ENCODE measurements around the gene NUP50. TPM values are rescaled to one million over a fixed set of nuclear protein-coding genes. Genes with fewer than 3 reads are reported as not detected.

The NUP50 gene, protein sequence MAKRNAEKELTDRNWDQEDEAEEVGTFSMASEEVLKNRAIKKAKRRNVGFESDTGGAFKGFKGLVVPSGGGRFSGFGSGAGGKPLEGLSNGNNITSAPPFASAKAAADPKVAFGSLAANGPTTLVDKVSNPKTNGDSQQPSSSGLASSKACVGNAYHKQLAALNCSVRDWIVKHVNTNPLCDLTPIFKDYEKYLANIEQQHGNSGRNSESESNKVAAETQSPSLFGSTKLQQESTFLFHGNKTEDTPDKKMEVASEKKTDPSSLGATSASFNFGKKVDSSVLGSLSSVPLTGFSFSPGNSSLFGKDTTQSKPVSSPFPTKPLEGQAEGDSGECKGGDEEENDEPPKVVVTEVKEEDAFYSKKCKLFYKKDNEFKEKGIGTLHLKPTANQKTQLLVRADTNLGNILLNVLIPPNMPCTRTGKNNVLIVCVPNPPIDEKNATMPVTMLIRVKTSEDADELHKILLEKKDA
- 79.0 TPM for total RNA-seq (ENCODE audit: unreplicated experiment)
- long read RNA-seq, full-length matches to known transcripts: 11 of 16 reads
- long read RNA-seq, partial matches to known transcripts: 2 of 16 reads
- long read RNA-seq, other reads (novel, unspliced or antisense): 3 of 16 reads

DNA sequence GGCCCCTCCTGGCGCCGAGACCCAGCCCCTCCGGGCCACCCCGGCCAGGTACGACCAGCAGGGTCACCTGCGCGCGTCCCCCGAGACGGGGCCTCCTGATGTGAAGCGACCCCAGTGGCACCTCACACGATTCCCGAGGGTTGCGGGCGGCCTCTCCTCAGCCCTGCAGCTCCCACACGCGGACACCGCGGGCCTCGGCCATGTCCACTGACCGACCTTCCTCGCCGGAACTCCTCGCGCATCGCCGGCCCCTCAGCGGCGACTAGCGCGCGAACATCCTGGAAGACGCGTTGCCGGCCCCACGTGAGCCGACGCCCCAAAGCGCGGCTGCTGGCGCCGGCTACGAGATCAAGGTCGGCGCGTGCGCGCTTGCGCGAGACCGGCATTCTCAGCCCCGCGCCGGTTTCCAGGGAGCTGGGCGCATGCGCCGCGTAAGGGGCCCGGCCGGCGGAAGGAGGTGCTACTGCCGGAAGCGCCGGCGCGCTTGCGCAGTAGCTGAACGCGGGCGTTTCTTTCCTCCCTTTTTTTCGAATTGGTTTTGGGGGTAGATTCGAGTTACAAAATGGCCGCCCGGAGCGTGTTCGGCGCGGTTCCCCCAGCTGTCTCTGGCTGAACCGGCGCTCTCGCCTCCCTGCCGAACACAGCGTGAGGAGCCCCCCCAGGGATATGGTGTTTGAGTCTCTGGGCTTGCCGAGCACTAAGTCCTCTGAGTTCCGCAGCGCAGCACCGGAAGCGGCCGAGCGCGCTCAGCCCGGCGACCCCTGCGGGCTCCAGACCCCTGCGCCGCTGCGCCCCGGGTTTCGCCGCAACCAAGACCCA, at the start of gene NUP50:
Gene NUP50, plus strand, starts transcription at position 475 of the 819 bp plus-strand sequence. CDS start 4,253 bp downstream, outside the sequence.
- Mint-ChIP-seq H3K27me3 (ENCODE audit: unreplicated experiment) (peaks cover 6% of the 10 kb centered on the region), H3K9me3 (ENCODE audit: unreplicated experiment) (peaks cover 7% of the 10 kb centered on the region), H3K4me1 (ENCODE audit: low read depth, unreplicated experiment) (peaks cover 6% of the 10 kb centered on the region), H3K27ac (ENCODE audit: unreplicated experiment) (peak within 1 kb of the TSS; percentile 92), H3K4me3 (ENCODE audit: unreplicated experiment) (peak within 1 kb of the TSS; percentile 97), H3K36me3 (ENCODE audit: unreplicated experiment) (no peaks in the 10 kb centered on the region)
- peak; percentile 98 for DNase-seq
- TF ChIP-seq, protein P1, sequence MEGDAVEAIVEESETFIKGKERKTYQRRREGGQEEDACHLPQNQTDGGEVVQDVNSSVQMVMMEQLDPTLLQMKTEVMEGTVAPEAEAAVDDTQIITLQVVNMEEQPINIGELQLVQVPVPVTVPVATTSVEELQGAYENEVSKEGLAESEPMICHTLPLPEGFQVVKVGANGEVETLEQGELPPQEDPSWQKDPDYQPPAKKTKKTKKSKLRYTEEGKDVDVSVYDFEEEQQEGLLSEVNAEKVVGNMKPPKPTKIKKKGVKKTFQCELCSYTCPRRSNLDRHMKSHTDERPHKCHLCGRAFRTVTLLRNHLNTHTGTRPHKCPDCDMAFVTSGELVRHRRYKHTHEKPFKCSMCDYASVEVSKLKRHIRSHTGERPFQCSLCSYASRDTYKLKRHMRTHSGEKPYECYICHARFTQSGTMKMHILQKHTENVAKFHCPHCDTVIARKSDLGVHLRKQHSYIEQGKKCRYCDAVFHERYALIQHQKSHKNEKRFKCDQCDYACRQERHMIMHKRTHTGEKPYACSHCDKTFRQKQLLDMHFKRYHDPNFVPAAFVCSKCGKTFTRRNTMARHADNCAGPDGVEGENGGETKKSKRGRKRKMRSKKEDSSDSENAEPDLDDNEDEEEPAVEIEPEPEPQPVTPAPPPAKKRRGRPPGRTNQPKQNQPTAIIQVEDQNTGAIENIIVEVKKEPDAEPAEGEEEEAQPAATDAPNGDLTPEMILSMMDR (IDR thresholded peaks at IDR 0.05; ENCODE audit: partially characterized antibody, unreplicated experiment): no peak

DNA sequence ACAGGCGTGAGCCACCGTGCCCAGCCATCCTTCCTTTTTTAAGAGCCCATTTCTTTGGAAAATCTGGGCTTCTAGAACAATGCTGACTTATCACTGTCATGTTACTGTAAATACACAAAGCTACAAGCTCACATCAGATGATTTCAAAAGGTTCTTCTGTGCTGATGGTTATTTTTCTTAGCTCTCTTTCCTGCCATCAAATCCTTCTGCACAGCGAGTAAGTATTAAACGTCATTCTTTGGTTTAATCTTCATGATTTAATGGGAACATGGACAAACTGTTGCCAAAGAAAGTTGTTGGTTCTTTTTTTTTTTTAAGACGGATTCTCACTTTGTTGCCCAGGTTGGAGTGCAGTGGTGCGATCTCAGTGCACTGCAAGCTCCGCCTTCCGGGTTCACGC, 43.3 kb upstream of the NUP50 start:
- no peak for DNase-seq
- Mint-ChIP-seq H3K4me1 (ENCODE audit: low read depth, unreplicated experiment) (no peaks in the 10 kb centered on the region), H3K36me3 (ENCODE audit: unreplicated experiment) (no peaks in the 10 kb centered on the region), H3K27ac (ENCODE audit: unreplicated experiment) (no peak overlapping the region), H3K9me3 (ENCODE audit: unreplicated experiment) (peaks cover 2% of the 10 kb centered on the region), H3K27me3 (ENCODE audit: unreplicated experiment) (no peaks in the 10 kb centered on the region), H3K4me3 (ENCODE audit: unreplicated experiment) (no peak overlapping the region)
- TF ChIP-seq, protein P1 (IDR thresholded peaks at IDR 0.05; ENCODE audit: partially characterized antibody, unreplicated experiment): no peak

- no peak overlapping the region for H3K27ac Mint-ChIP-seq (ENCODE audit: unreplicated experiment)
- TF ChIP-seq, protein P1 (IDR thresholded peaks at IDR 0.05; ENCODE audit: partially characterized antibody, unreplicated experiment): no peak
- no peaks in the 10 kb centered on the region for H3K27me3 Mint-ChIP-seq (ENCODE audit: unreplicated experiment)
- H3K9me3 Mint-ChIP-seq (ENCODE audit: unreplicated experiment): peaks cover 2% of the 10 kb centered on the region
- no peaks in the 10 kb centered on the region for H3K36me3 Mint-ChIP-seq (ENCODE audit: unreplicated experiment)
- no peaks in the 10 kb centered on the region for H3K4me1 Mint-ChIP-seq (ENCODE audit: low read depth, unreplicated experiment)
- no peak for DNase-seq
- no peak overlapping the region for H3K4me3 Mint-ChIP-seq (ENCODE audit: unreplicated experiment)
Observed at GRCh38 chr22:45120931-45121330, 42.8 kb upstream of the NUP50 start.

- Mint-ChIP-seq H3K4me3 (ENCODE audit: unreplicated experiment) (no peak overlapping the region), H3K4me1 (ENCODE audit: low read depth, unreplicated experiment) (no peaks in the 10 kb centered on the region), H3K36me3 (ENCODE audit: unreplicated experiment) (no peaks in the 10 kb centered on the region), H3K27me3 (ENCODE audit: unreplicated experiment) (peaks cover 4% of the 10 kb centered on the region), H3K27ac (ENCODE audit: unreplicated experiment) (no peak overlapping the region), H3K9me3 (ENCODE audit: unreplicated experiment) (peaks cover 4% of the 10 kb centered on the region)
- DNase-seq: no peak
- TF ChIP-seq, protein P1 (IDR thresholded peaks at IDR 0.05; ENCODE audit: partially characterized antibody, unreplicated experiment): no peak
Observed at GRCh38 chr22:45124176-45124847, 39.4 kb upstream of the NUP50 start.
